OCI-LY1 (cell line): ENCODE data around the gene ANKRD52.

Experiments used
- H2AFZ ChIP-seq: fragments of 200-600 bp; sonication (generic), shearing (Covaris generic); 2 replicates; pipeline ENCODE4 v1.6.0; 2014; ENCODE audit warnings: antibody characterized with exemption, mild to moderate bottlenecking, low read length
- H3F3A ChIP-seq: fragments of 200-600 bp; sonication (generic), shearing (Covaris generic); 2 replicates; pipeline ENCODE4 v1.6.0; 2014; ENCODE audit warnings: mild to moderate bottlenecking, antibody characterized with exemption, low read length, moderate library complexity; ENCODE audit not compliant: insufficient read depth
- H3K27ac ChIP-seq: fragments of 200-600 bp; sonication (generic); 2 replicates; pipeline ENCODE4 v1.5.1; 2014; ENCODE audit warnings: low read length, mixed run types, mild to moderate bottlenecking, low read depth; ENCODE audit not compliant: poor library complexity, severe bottlenecking
- H3K27me3 ChIP-seq: fragments of 200-600 bp; sonication (generic); 2 replicates; pipeline ENCODE4 v1.6.0; 2014; ENCODE audit warnings: antibody characterized with exemption, mild to moderate bottlenecking, low read length, moderate library complexity; ENCODE audit not compliant: insufficient read depth
- H3K36me3 ChIP-seq: fragments of 200-600 bp; sonication (generic); 2 replicates; pipeline ENCODE4 v1.6.1; 2014; ENCODE audit warnings: mild to moderate bottlenecking, antibody characterized with exemption, low read length, moderate library complexity, mixed read lengths; ENCODE audit not compliant: insufficient read depth
- H3K4me1 ChIP-seq: fragments of 200-600 bp; sonication (generic); 2 replicates; pipeline ENCODE4 v1.5.1; 2014; ENCODE audit warnings: mild to moderate bottlenecking, low read length, moderate library complexity; ENCODE audit not compliant: insufficient read depth, severe bottlenecking
- H3K4me2 ChIP-seq: fragments of 200-600 bp; sonication (generic), shearing (Covaris generic); 2 replicates; pipeline ENCODE4 v1.6.1; 2014; ENCODE audit warnings: low read length
- H3K4me3 ChIP-seq: fragments of 200-600 bp; sonication (generic); 2 replicates; pipeline ENCODE4 v1.5.1; 2014; ENCODE audit warnings: low read length, low read depth, mild to moderate bottlenecking, mixed read lengths; ENCODE audit not compliant: poor library complexity, severe bottlenecking
- H3K79me2 ChIP-seq: fragments of 200-600 bp; shearing (Covaris generic); 2 replicates; pipeline ENCODE4 v1.6.1; 2016; ENCODE audit warnings: mixed run types, low read length, mixed read lengths; ENCODE audit not compliant: insufficient read depth
- H3K9ac ChIP-seq: fragments of 200-600 bp; sonication (generic), shearing (Covaris generic); 2 replicates; pipeline ENCODE4 v1.6.1; 2014; ENCODE audit warnings: mild to moderate bottlenecking, low read length, mixed read lengths
- H3K9me2 ChIP-seq: fragments of 200-600 bp; sonication (generic), shearing (Covaris generic); 2 replicates; pipeline ENCODE4 v1.6.1; 2014; ENCODE audit warnings: low read depth, mild to moderate bottlenecking, low read length, mixed read lengths
- H3K9me3 ChIP-seq: fragments of 200-600 bp; shearing (Covaris generic); 2 replicates; pipeline ENCODE4 v1.6.1; 2014; ENCODE audit warnings: low read length, mixed read lengths
- H4K20me1 ChIP-seq: fragments of 200-600 bp; sonication (generic), shearing (Covaris generic); 2 replicates; pipeline ENCODE4 v1.6.0; 2016; ENCODE audit warnings: mild to moderate bottlenecking, low read length; ENCODE audit not compliant: insufficient read depth
- EZH2 ChIP-seq: fragments of 200-600 bp; sonication (generic), shearing (Covaris generic); IDR thresholded peaks from 2 replicates; pipeline ENCODE4 v1.8.0; 2017; ENCODE audit warnings: borderline replicate concordance, mixed run types, mild to moderate bottlenecking, antibody characterized with exemption, low read length, moderate library complexity, mixed read lengths
- TF ChIP-seq, protein P1 (sequence below): fragments of 200-600 bp; sonication (generic), shearing (Covaris generic); IDR thresholded peaks from 2 replicates; pipeline ENCODE4 v1.5.1; 2017; ENCODE audit warnings: mild to moderate bottlenecking, antibody characterized with exemption, low read length, moderate library complexity, mixed read lengths

The ANKRD52 gene

DNA sequence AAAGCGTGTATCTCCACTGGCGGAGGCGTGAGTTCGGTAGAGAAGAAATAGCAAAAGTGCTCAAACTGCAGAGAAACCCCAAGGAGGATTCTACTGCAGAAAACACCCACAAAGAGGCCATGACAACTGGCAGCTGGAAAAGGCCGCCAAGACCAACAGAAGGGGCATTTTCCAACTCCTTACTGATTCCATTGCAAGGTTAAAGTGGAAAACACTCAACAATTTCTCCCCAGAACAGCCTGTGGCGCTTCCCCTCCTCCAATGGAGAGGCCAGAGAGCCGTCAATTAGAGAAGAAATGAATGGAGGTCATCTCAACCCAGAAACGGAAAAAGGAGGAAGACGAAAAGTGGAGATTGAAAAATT lies 618 bp upstream of the ANKRD52 start:
- H3K27ac ChIP-seq, result no peak overlapping the region
- TF ChIP-seq, protein P1, sequence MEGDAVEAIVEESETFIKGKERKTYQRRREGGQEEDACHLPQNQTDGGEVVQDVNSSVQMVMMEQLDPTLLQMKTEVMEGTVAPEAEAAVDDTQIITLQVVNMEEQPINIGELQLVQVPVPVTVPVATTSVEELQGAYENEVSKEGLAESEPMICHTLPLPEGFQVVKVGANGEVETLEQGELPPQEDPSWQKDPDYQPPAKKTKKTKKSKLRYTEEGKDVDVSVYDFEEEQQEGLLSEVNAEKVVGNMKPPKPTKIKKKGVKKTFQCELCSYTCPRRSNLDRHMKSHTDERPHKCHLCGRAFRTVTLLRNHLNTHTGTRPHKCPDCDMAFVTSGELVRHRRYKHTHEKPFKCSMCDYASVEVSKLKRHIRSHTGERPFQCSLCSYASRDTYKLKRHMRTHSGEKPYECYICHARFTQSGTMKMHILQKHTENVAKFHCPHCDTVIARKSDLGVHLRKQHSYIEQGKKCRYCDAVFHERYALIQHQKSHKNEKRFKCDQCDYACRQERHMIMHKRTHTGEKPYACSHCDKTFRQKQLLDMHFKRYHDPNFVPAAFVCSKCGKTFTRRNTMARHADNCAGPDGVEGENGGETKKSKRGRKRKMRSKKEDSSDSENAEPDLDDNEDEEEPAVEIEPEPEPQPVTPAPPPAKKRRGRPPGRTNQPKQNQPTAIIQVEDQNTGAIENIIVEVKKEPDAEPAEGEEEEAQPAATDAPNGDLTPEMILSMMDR, result no peak
- no peak for TF ChIP-seq EZH2

DNA sequence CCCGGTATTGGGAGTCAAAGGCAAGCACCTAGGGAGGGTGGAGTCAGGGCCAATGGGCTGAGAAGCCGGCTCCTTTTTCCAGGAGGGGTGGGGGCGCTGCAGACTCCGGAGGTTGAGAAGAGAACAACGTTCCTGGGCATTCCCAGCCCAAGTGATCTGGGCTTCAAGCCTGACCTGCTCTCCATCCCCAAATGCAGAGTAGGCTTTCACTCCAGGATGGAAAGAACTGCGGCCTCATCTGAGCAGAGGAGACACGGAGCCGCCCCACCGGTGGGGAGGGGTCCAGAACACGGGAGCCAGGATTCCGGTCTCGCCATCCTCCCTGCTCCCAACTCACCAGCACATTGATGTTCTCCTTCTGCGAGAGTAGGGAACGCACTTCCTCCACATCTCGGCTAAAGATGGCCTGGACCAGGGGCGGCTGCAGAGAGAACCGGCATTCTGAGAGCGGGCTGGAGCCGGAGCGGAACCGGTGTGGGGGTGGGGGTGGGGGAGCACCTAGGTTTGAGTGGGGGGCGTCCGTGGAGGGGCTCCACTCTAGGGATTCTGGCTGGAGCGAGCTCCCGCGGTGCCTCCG lies 605 bp downstream of the ANKRD52 start:
- H3K36me3 ChIP-seq, result peaks cover 38% of the 10 kb centered on the region
- H3K27me3 ChIP-seq, result no peaks in the 10 kb centered on the region
- H3F3A ChIP-seq, result no peaks in the 10 kb centered on the region
- no peak overlapping the region for H3K27ac ChIP-seq
- no peaks in the 10 kb centered on the region for H4K20me1 ChIP-seq
- H2AFZ ChIP-seq, result no peak overlapping the region
- no peaks in the 10 kb centered on the region for H3K79me2 ChIP-seq
- H3K9me3 ChIP-seq, result no peaks in the 10 kb centered on the region
- H3K4me1 ChIP-seq, result peaks cover 23% of the 10 kb centered on the region
- peak overlapping the region; percentile 88 for H3K4me3 ChIP-seq
- H3K9ac ChIP-seq, result peak overlapping the region; percentile 89
- H3K9me2 ChIP-seq, result no peaks in the 10 kb centered on the region
- peak overlapping the region; percentile 99 for H3K4me2 ChIP-seq
- TF ChIP-seq EZH2, result no peak
- TF ChIP-seq, protein P1, result no peak

More for the DNA sequence above, 618 bp upstream of the ANKRD52 start:
- Histone ChIP-seq H3K9ac (peak overlapping the region; percentile 89), H3F3A (no peaks in the 10 kb centered on the region), H3K4me2 (peak overlapping the region; percentile 99), H3K36me3 (peaks cover 26% of the 10 kb centered on the region), H4K20me1 (no peaks in the 10 kb centered on the region), H3K9me3 (no peaks in the 10 kb centered on the region), H3K27me3 (no peaks in the 10 kb centered on the region), H3K4me1 (peaks cover 23% of the 10 kb centered on the region), H3K9me2 (no peaks in the 10 kb centered on the region), H2AFZ (peak overlapping the region; percentile 100), H3K4me3 (peak overlapping the region; percentile 88), H3K79me2 (no peaks in the 10 kb centered on the region)

DNA sequence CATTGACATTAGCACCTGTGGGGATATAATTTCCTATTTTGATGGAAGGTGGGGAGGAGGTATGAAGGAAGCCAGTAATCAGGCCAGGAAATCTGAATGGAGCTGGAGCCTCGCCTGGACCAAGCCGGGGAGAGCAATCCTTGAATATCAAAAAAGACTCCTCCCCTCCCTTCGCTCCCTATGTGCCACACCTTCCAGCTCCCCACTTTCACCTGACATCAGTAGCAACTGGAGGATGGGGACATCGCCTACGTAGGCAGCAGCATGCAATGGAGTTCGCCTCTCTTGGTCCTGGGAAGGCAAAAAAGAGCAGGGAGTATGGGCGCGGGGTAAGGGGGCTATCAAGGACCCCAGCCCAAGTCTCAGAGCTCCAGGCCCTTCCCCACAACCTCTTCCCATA lies 1.1 kb downstream of the ANKRD52 start:
- TF ChIP-seq EZH2, result no peak
- TF ChIP-seq, protein P1, result no peak
- no peaks in the 10 kb centered on the region for H3K9me2 ChIP-seq
- no peaks in the 10 kb centered on the region for H3K79me2 ChIP-seq
- H3K4me2 ChIP-seq, result peak overlapping the region; percentile 99
- H3K9me3 ChIP-seq, result no peaks in the 10 kb centered on the region
- no peak overlapping the region for H2AFZ ChIP-seq
- H3F3A ChIP-seq, result no peaks in the 10 kb centered on the region
- peak overlapping the region; percentile 89 for H3K9ac ChIP-seq
- H3K27ac ChIP-seq, result no peak overlapping the region
- peak overlapping the region; percentile 88 for H3K4me3 ChIP-seq
- H3K27me3 ChIP-seq, result no peaks in the 10 kb centered on the region
- no peaks in the 10 kb centered on the region for H4K20me1 ChIP-seq
- H3K36me3 ChIP-seq, result peaks cover 43% of the 10 kb centered on the region
- peaks cover 23% of the 10 kb centered on the region for H3K4me1 ChIP-seq
